ENCODE data around the gene CAV3. TPM values are rescaled to one million over a fixed set of nuclear protein-coding genes. Genes with fewer than 3 reads are reported as not detected.

Gene CAV3
- total and polyA plus RNA-seq, 7 donors = 20.5 to 71.1 (median 49.3) TPM

DNA sequence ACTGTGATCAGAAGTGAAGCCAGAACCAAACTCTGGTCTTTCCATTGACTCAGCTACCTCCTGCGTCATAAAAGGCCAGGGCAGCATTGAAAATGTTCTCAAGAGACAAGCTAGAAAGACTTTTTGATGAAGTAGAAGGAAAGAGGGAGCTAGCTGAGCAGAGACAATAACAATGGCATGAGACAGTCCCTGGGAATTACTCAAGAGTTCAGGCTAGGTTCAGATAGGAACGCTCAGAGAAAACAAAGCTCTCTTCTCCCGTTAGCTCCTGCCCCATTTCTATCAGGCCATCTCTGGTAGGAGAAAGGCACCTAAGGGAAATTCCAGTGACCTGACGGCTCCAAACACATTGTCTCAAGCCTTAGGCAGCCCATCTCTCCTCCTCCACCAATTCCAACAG, 42.8 kb downstream of the CAV3 start:
- Histone ChIP-seq H3K27me3 (ENCODE audit: insufficient read depth in 3 of 3, low read length in 2 of 3) (peaks cover 0 to 6% (median 0%) of the 10 kb centered on the region in 3 donors), H3K4me3 (no peak overlapping the region), H3K4me1 (no peaks in the 10 kb centered on the region), H3K27ac (no peak overlapping the region), H3K9me3 (no peaks in the 10 kb centered on the region), H3K36me3 (ENCODE audit: insufficient read depth in 1 of 2, low read depth in 1 of 2) (no peaks in the 10 kb centered on the region)
- intact Hi-C loops (cut with DNase I) = no loop called here
- WGBS, 3 donors = 75 to 81% (median 78%) methylated on average over 4 of the region's 4 CpGs
- TF ChIP-seq, protein P1, sequence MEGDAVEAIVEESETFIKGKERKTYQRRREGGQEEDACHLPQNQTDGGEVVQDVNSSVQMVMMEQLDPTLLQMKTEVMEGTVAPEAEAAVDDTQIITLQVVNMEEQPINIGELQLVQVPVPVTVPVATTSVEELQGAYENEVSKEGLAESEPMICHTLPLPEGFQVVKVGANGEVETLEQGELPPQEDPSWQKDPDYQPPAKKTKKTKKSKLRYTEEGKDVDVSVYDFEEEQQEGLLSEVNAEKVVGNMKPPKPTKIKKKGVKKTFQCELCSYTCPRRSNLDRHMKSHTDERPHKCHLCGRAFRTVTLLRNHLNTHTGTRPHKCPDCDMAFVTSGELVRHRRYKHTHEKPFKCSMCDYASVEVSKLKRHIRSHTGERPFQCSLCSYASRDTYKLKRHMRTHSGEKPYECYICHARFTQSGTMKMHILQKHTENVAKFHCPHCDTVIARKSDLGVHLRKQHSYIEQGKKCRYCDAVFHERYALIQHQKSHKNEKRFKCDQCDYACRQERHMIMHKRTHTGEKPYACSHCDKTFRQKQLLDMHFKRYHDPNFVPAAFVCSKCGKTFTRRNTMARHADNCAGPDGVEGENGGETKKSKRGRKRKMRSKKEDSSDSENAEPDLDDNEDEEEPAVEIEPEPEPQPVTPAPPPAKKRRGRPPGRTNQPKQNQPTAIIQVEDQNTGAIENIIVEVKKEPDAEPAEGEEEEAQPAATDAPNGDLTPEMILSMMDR (IDR thresholded peaks at IDR 0.05) = no peak
- DNase-seq = no peak
- no peak for ATAC-seq

DNA sequence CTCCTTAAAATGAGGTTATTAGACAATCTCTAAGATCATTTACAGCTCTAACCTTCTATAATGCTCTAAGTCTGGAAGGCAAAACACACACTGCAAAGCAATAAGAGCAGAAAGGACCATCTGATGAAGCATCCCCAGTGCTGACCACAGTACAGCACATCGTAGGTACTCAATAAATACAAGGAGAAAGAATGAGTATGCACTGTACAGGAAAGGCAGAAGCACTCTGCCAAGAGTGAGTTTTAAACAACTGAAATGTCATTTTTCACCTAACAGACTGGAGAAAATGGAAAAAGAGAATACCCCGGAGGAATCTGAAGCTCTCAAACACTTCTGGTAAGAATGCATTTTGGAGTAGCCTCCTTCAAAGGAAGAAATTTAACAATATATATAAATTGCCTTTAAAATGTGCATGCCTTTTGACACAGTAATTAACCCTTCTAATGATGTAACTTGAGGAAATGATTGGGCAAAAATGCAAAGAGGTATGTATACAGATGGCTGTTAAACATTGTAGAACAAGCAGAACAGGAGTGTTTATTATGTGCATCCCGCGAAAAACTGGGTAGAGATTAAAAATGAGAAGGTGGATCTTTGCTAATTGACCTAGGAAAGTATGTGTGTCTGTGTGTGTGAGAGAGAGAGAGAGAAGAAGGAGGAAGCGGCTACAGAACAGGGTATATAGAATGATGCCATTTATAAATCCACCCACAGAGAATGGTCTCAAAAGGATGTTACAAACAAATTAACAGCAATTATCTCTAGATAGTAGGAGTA, 43.8 kb downstream of the CAV3 start:
- no peak for ATAC-seq
- Histone ChIP-seq H3K4me1 (no peaks in the 10 kb centered on the region), H3K9me3 (no peaks in the 10 kb centered on the region), H3K36me3 (ENCODE audit: insufficient read depth in 1 of 2, low read depth in 1 of 2) (no peaks in the 10 kb centered on the region), H3K27ac (no peak overlapping the region), H3K4me3 (no peak overlapping the region), H3K27me3 (ENCODE audit: insufficient read depth in 3 of 3, low read length in 2 of 3) (peaks cover 0 to 6% (median 0%) of the 10 kb centered on the region in 3 donors)
- intact Hi-C loops (cut with DNase I) = no loop called here
- no peak for DNase-seq
- TF ChIP-seq, protein P1 (IDR thresholded peaks at IDR 0.05) = no peak
- 83 to 89% (median 84%) methylated on average over 5 of the region's 5 CpGs for WGBS, 3 donors

DNA sequence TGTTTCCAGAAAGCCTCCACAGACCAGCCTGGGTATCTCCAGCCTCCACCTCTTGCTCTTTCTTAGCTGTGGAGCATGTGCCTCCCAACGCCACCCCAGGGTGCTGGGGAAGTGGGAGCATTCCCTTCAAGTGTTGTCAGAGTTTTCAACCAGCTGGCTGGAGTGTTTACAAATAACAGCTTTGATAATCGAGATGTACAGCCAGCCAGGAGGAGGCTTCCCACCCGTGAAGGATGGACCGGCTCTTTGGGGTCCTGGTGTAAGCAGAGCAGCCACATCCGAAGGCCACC, 44.3 kb downstream of the CAV3 start:
- 76 to 85% (median 82%) methylated on average over 5 of the region's 5 CpGs for WGBS, 3 donors
- H3K9me3 ChIP-seq = no peaks in the 10 kb centered on the region

DNA sequence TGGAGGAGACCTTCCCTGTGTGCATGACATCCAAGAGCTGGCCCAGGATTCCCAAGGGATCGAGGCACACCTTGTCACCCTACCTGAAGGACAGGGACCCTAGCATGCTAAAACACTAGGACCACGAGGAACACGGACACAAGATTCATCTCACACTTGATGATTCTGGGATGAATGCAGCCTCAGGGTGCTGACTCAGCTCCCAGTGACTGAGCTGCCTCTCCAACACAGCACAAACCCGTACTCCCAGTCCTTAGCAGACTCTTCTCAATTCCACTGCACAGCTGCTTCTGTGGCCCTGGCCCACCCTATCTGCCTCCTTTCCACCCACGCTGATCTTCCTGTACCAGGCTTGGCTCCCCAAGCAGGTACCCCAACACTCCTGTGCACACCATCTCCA, 44.9 kb downstream of the CAV3 start:
- no peaks in the 10 kb centered on the region for H3K36me3 ChIP-seq (ENCODE audit: insufficient read depth in 1 of 2, low read depth in 1 of 2)
- peaks cover 0 to 6% (median 0%) of the 10 kb centered on the region in 3 donors for H3K27me3 ChIP-seq (ENCODE audit: insufficient read depth in 3 of 3, low read length in 2 of 3)
- no peak overlapping the region for H3K27ac ChIP-seq
- WGBS, 3 donors = 87 to 94% (median 90%) methylated on average over 5 of the region's 5 CpGs
- TF ChIP-seq, protein P1 (IDR thresholded peaks at IDR 0.05) = no peak
- no peaks in the 10 kb centered on the region for H3K4me1 ChIP-seq
- no peak for ATAC-seq
- no peak for DNase-seq
- intact Hi-C loops (cut with DNase I) = no loop called here
- H3K4me3 ChIP-seq = no peak overlapping the region
- no peaks in the 10 kb centered on the region for H3K9me3 ChIP-seq

More for the DNA sequence above, 44.3 kb downstream of the CAV3 start:
- DNase-seq (no peak), ATAC-seq (no peak)
- Histone ChIP-seq H3K36me3 (ENCODE audit: insufficient read depth in 1 of 2, low read depth in 1 of 2) (no peaks in the 10 kb centered on the region), H3K27ac (no peak overlapping the region), H3K4me3 (no peak overlapping the region), H3K27me3 (ENCODE audit: insufficient read depth in 3 of 3, low read length in 2 of 3) (peaks cover 0 to 6% (median 0%) of the 10 kb centered on the region in 3 donors), H3K4me1 (no peaks in the 10 kb centered on the region)
- intact Hi-C loops (cut with DNase I) = no loop called here
- TF ChIP-seq, protein P1 (IDR thresholded peaks at IDR 0.05) = no peak

DNA sequence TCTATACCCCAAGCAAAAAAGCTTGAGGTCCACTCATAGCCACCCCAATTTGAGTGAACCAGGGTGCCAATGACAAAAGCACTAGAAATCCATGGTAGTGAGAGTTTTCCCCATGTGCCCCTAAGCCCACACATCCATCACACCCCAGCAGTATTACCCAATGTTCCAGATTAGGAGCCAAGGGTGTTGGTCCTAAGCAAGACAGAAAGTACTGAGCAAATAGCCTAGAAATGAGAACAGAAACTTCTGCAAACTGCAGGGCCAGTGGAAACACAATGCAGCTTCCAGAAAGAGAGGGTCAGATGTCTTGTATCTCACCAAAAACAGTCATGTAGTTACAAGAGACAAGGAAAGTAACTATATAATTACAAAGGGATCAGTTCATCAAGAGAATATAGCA, 46.7 kb downstream of the CAV3 start:
- Histone ChIP-seq H3K9me3 (no peaks in the 10 kb centered on the region), H3K4me1 (no peaks in the 10 kb centered on the region), H3K27ac (no peak overlapping the region), H3K36me3 (ENCODE audit: insufficient read depth in 1 of 2, low read depth in 1 of 2) (no peaks in the 10 kb centered on the region), H3K4me3 (no peak overlapping the region), H3K27me3 (ENCODE audit: insufficient read depth in 3 of 3, low read length in 2 of 3) (peaks cover 0 to 6% (median 0%) of the 10 kb centered on the region in 3 donors)
- TF ChIP-seq, protein P1 (IDR thresholded peaks at IDR 0.05) = no peak
- no peak for DNase-seq
- ATAC-seq = no peak
- intact Hi-C loops (cut with DNase I) = no loop called here

Data from psoas muscle (tissue), 8 donors.